HG02885 (cell line): ENCODE results near the gene POTED.
"Not testable (repeated sequence)": the region's sequence is repeated elsewhere in the genome, so short reads cannot be mapped to it uniquely, and the experiment has no call there.

Experiments
- ATAC-seq: cut with Tn5 transposase; IDR thresholded peaks from one replicate; pipeline ENCODE4 v1.9.1; 2021; ENCODE audit warnings: mild to moderate bottlenecking; ENCODE audit not compliant: unreplicated experiment, poor library complexity

Gene POTED

DNA sequence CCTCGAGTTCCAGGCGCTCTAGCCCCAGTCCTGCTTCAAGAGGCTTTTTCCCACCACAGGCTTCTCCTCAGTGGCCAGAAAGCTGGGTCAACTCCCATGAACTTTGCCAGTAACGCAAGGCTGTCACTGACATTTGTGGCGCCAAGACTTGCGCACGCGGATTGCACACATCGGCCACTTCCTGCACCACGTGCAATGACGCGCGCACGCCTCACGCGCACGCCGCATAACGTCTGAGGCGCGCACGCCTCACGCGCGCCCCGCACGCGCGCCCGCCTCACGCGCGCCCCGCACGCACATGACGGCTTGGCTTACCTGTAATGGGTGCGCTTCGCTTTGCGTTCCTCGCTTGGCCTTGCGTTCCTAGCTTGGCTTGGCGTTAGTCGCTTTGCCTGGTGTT is at the start of gene POTED:
TSS of gene POTED (plus strand) at position 301 of the 400 bp plus-strand sequence. CDS start 452 bp downstream, outside the sequence.
- not testable (repeated sequence) for ATAC-seq

- not testable (repeated sequence) for ATAC-seq
Observed at GRCh38 chr21:13650101-13650500, 40.5 kb downstream of the POTED start.

DNA sequence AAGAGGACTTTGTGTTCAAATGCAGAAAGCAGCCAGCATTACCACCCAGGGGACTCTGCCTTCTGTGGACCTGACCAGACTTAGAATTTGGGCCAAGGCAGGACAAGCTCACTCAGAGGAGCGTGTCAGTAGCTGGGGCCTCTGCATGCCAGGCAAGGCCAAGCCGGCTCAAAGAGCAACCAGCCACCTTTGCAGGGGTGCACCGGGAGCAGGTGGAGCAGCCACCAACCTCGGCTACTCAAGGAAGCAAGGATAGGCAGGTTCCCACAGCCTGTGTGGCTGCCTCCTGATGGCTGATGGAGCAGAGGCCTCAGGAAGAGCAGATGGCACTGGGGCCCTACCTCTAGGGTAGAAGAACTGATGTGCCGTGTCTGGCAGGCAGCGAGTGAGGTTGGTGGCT is 42.2 kb downstream of the POTED start:
- ATAC-seq = not testable (repeated sequence)
